SK-N-SH (cell line): ENCODE data around the gene TMEM184C. TPM values are rescaled to one million over a fixed set of nuclear protein-coding genes. Genes with fewer than 3 reads are reported as not detected.
A peak's percentile ranks its signal among the peaks of the same experiment; 100 is the strongest.

Source experiments
- CTCF ChIA-PET: fragments of 300-600, 350-600 bp; formaldehyde crosslinking; extraction: SDS; loops from one replicate; lab custom pipeline; 2021; lab: Yijun Ruan, JAX
- POLR2A ChIA-PET: fragments of 350-600 bp; sonication (Branson Sonifier 250); formaldehyde crosslinking; extraction: SDS; loops from one replicate; lab custom pipeline; 2020; ENCODE audit warnings: antibody characterized with exemption, inconsistent platforms; lab: Yijun Ruan, JAX
- DNase-seq: peaks from one replicate; pipeline ENCODE4 v3.0.0; 2012
- H2AFZ ChIP-seq: fragments of 200-600 bp; sonication (generic); 2 replicates; pipeline ENCODE4 v1.8.1; 2016; ENCODE audit warnings: antibody characterized with exemption, mild to moderate bottlenecking, low read depth
- H3F3A ChIP-seq: fragments of 200-600 bp; sonication (generic); replicated peaks from 2 replicates; pipeline ENCODE3; 2016; ENCODE audit warnings: antibody characterized with exemption, mild to moderate bottlenecking; ENCODE audit not compliant: insufficient read depth
- H3K27ac ChIP-seq, 2 experiments: fragments of 200-500 bp in 1 of 2; fragments of 200-600 bp in 1 of 2; sonication (Bioruptor generic) in 1 of 2; sonication (generic), shearing (Covaris generic) in 1 of 2; 2 replicates each; pipeline versions ENCODE4 v1.5.1 to v1.6.1; 2014 to 2016; ENCODE audit warnings: low read depth in 2 of 2, inconsistent platforms in 1 of 2, low read length in 1 of 2, mild to moderate bottlenecking in 1 of 2, mixed read lengths in 1 of 2
- H3K27me3 ChIP-seq: fragments of 200-600 bp; sonication (generic), shearing (Covaris generic); 2 replicates; pipeline ENCODE4 v1.6.1; 2016; ENCODE audit warnings: mixed run types; ENCODE audit not compliant: insufficient read depth
- H3K36me3 ChIP-seq, 2 experiments: fragments of 200-500 bp in 1 of 2; fragments of 200-600 bp in 1 of 2; sonication (Bioruptor generic) in 1 of 2; sonication (generic) in 1 of 2; replicated peaks in 1 of 2; 2 replicates each; pipeline versions ENCODE3 to v1.5.1; 2014 to 2016; ENCODE audit warnings: low read length in 1 of 2, mild to moderate bottlenecking in 1 of 2; ENCODE audit not compliant: insufficient read depth in 2 of 2, control insufficient read depth in 1 of 2
- H3K4me1 ChIP-seq, 2 experiments: fragments of 200-500 bp in 1 of 2; fragments of 200-600 bp in 1 of 2; sonication (Bioruptor generic) in 1 of 2; sonication (generic), shearing (Covaris generic) in 1 of 2; 2 replicates each; pipeline versions ENCODE4 v1.5.1 to v1.6.1; 2014 to 2016; ENCODE audit warnings: low read depth in 1 of 2, low read length in 1 of 2, mixed run types in 1 of 2; ENCODE audit not compliant: insufficient read depth in 2 of 2, control insufficient read depth in 1 of 2
- H3K4me2 ChIP-seq: fragments of 200-600 bp; sonication (generic), shearing (Covaris generic); 2 replicates; pipeline ENCODE4 v1.6.1; 2017; ENCODE audit warnings: mixed run types
- H3K4me3 ChIP-seq, 2 experiments: fragments of 200-500 bp in 1 of 2; fragments of 200-600 bp in 1 of 2; sonication (Bioruptor generic) in 1 of 2; sonication (generic), shearing (Covaris generic) in 1 of 2; 2 replicates each; pipeline versions ENCODE4 v1.5.1 to v1.8.1; 2014 to 2016; ENCODE audit warnings: low read depth in 2 of 2, inconsistent platforms in 1 of 2, low read length in 1 of 2, mild to moderate bottlenecking in 1 of 2, mixed read lengths in 1 of 2, moderate library complexity in 1 of 2
- H3K79me2 ChIP-seq: fragments of 200-600 bp; sonication (generic); 2 replicates; pipeline ENCODE4 v1.8.1; 2017; ENCODE audit warnings: mild to moderate bottlenecking; ENCODE audit not compliant: insufficient read depth
- H3K9ac ChIP-seq: fragments of 200-600 bp; sonication (generic); 2 replicates; pipeline ENCODE4 v1.6.1; 2017; ENCODE audit warnings: mixed run types
- H3K9me2 ChIP-seq: fragments of 200-600 bp; sonication (generic); 2 replicates; pipeline ENCODE4 v1.6.1; 2017; ENCODE audit warnings: mixed run types
- H3K9me3 ChIP-seq: fragments of 200-600 bp; sonication (generic); 2 replicates; pipeline ENCODE4 v1.6.1; 2017; ENCODE audit warnings: mixed run types, mild to moderate bottlenecking, moderate library complexity
- H4K20me1 ChIP-seq: fragments of 200-600 bp; sonication (generic); 2 replicates; pipeline ENCODE4 v1.6.1; 2017; ENCODE audit warnings: mild to moderate bottlenecking, mixed run types; ENCODE audit not compliant: insufficient read depth
- CTCF ChIP-seq: fragments of 200-600 bp; sonication (generic); IDR thresholded peaks from 2 replicates; pipeline ENCODE4 v1.6.1; 2017; ENCODE audit warnings: antibody characterized with exemption, mild to moderate bottlenecking, moderate library complexity
- ELF1 ChIP-seq: IDR thresholded peaks from 2 replicates; pipeline ENCODE4 v1.4.0; 2012
- FOSL2 ChIP-seq: IDR thresholded peaks from 2 replicates; pipeline ENCODE4 v1.4.0; 2012; ENCODE audit warnings: low read depth, mild to moderate bottlenecking, moderate library complexity, borderline replicate concordance
- FOXM1 ChIP-seq: IDR thresholded peaks from 2 replicates; pipeline ENCODE4 v1.4.0; 2012; ENCODE audit warnings: low read depth, mild to moderate bottlenecking
- RAD21 ChIP-seq: IDR thresholded peaks from 2 replicates; pipeline ENCODE4 v1.6.1; 2012; ENCODE audit warnings: mild to moderate bottlenecking, low read length
- REST ChIP-seq: IDR thresholded peaks from 2 replicates; pipeline ENCODE4 v1.6.1; 2012; ENCODE audit warnings: mild to moderate bottlenecking, low read depth, low read length, moderate library complexity
- SMC3 ChIP-seq: IDR thresholded peaks from 2 replicates; pipeline ENCODE4 v1.6.1; 2012; ENCODE audit warnings: low read depth, low read length, improper control_type of control experiment
- TAF1 ChIP-seq: IDR thresholded peaks from 2 replicates; pipeline ENCODE4 v1.6.1; 2012; ENCODE audit warnings: low read depth, mild to moderate bottlenecking, low read length, moderate library complexity, borderline replicate concordance
- WGBS: methylation state at CpG from one replicate; pipeline ENCODE4 v1.1.6; 2017; ENCODE audit warnings: low lambda C conversion rate; 5-methylcytosine and 5-hydroxymethylcytosine counted together
- polyA plus RNA-seq, 3 experiments: library from polyadenylated mRNA; depleted of rRNA; stranded (reverse); fragments of >200 nt; gene quantifications; 2 replicates each; pipeline ENCODE4 v1.2.3, GENCODE V29; 2012

TMEM184C gene
- polyA plus RNA-seq, 1 of the 3 experiments (the other 2 are of a cell fraction) = 17.5 TPM

DNA sequence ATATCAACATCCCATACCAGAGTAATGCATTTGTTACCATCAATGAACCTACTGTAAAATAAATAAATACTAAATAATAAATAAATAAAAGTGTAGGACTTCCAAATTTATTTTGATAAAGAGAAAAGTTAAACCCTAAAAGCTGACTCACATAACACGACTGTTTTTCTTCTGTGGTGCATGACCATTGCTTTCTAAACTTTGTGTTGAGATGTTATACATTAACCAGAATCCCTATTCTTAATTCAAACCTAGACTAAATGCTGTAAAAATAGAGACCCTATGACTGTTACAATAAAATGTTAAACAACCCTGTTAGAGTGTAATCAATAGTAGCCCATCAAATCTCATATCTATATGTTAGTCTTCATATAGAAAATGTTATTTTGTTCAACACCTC is 87.6 kb downstream of the TMEM184C start:
- POLR2A ChIA-PET = no interaction called here
- no peak overlapping the region for H3K27ac ChIP-seq
- H3F3A ChIP-seq = no peaks in the 10 kb centered on the region
- no peak for TF ChIP-seq ELF1
- TF ChIP-seq REST = no peak
- no peaks in the 10 kb centered on the region for H3K36me3 ChIP-seq
- CTCF ChIA-PET = interaction anchor here (1.2 kb wide), 1 partner anchor 158 kb away, joined by 3 read pairs; no protein-coding TSS in a partner anchor
- DNase-seq = no peak
- H3K4me3 ChIP-seq = no peak overlapping the region
- H4K20me1 ChIP-seq = no peaks in the 10 kb centered on the region
- H3K4me2 ChIP-seq = no peak overlapping the region
- H3K9me2 ChIP-seq = no peaks in the 10 kb centered on the region
- H3K79me2 ChIP-seq = no peaks in the 10 kb centered on the region
- WGBS = 83% methylated on average over 1 of the region's 1 CpG
- H3K9ac ChIP-seq = no peak overlapping the region
- H2AFZ ChIP-seq = no peak overlapping the region
- H3K27me3 ChIP-seq = no peaks in the 10 kb centered on the region
- peaks cover 8% of the 10 kb centered on the region; the same call in 1 of the 2 replicates for H3K9me3 ChIP-seq
- no peaks in the 10 kb centered on the region; a peak in 1 of 4 replicates for H3K4me1 ChIP-seq

- CTCF ChIA-PET = interaction anchor here (0.6 to 8.0 kb wide), 30 partner anchors 8 to 602 kb away, joined by 3 to 182 read pairs (median 3); partner anchors contain the start of genes PRMT9 and TMEM184C
- Histone ChIP-seq H2AFZ (no peak overlapping the region; the same call in 1 of the 2 replicates), H3K36me3 (no peaks in the 10 kb centered on the region), H3K27me3 (no peaks in the 10 kb centered on the region), H3K4me2 (no peak overlapping the region), H3F3A (no peaks in the 10 kb centered on the region), H4K20me1 (no peaks in the 10 kb centered on the region), H3K9ac (no peak overlapping the region), H3K27ac (no peak overlapping the region; a peak in 1 of 4 replicates), H3K9me3 (no peaks in the 10 kb centered on the region), H3K4me1 (no peaks in the 10 kb centered on the region; a peak in 1 of 4 replicates), H3K9me2 (no peaks in the 10 kb centered on the region), H3K4me3 (no peak overlapping the region; a peak in 1 of 4 replicates), H3K79me2 (no peaks in the 10 kb centered on the region)
- peak; percentile 35; the same call in 1 of the 2 replicates for TF ChIP-seq ELF1
- peak; percentile 93 for TF ChIP-seq SMC3
- TF ChIP-seq FOXM1 = no peak
- peak; percentile 85 for TF ChIP-seq RAD21
- TF ChIP-seq TAF1 = no peak
- no peak for TF ChIP-seq FOSL2
- TF ChIP-seq CTCF = peak; percentile 98
- POLR2A ChIA-PET = no interaction called here
- 33% methylated on average over 7 of the region's 7 CpGs for WGBS
- DNase-seq = peak; percentile 57
Measured at GRCh38 chr4:147707892-147708672, 90.9 kb downstream of the TMEM184C start.
